Myocyte (in vitro differentiated cells): ENCODE data around the gene CASS4. TPM values are rescaled to one million over a fixed set of nuclear protein-coding genes. Genes with fewer than 3 reads are reported as not detected.
"Not testable (repeated sequence)": the region's sequence is repeated elsewhere in the genome, so short reads cannot be mapped to it uniquely, and the experiment has no call there.

Source experiments
- DNase-seq: peaks from one replicate; pipeline ENCODE4 v3.0.0-alpha.2; 2012; ENCODE audit warnings: low read depth
- total RNA-seq: library from RNA; depleted of rRNA; stranded (reverse); fragments of >200 nt; gene quantifications from 2 replicates; pipeline ENCODE4 v1.2.3, GENCODE V29; 2014

The CASS4 gene
- total RNA-seq, 1 donor from 2014 or later, result 20.9 TPM

GRCh38 chr20:56392132-56392880 is 19.8 kb upstream of the CASS4 start, which contains the start of the genes AURKA and CSTF1:
TSS of gene AURKA (minus strand) at chr20:56392215. CDS start at chr20:56388197, 4,018 bp downstream.
TSS of gene CSTF1 (plus strand) at chr20:56392645. CDS start at chr20:56395553, 2,908 bp downstream.
- DNase-seq, result peak; percentile 99

- no peak for DNase-seq
Measured at GRCh38 chr20:56392881-56393482, 19.1 kb upstream of the CASS4 start.

GRCh38 chr20:56393653-56394052 is 18.4 kb upstream of the CASS4 start:
- no peak for DNase-seq

GRCh38 chr20:56395166-56395565 is 16.9 kb upstream of the CASS4 start:
- DNase-seq, result peak; percentile 82

- peak; percentile 82 for DNase-seq
Measured at GRCh38 chr20:56400001-56400640, 11.9 kb upstream of the CASS4 start.

- no peak for DNase-seq
Measured at GRCh38 chr20:56403465-56403864, 8.6 kb upstream of the CASS4 start.

- not testable (repeated sequence) for DNase-seq
Measured at GRCh38 chr20:56405356-56405755, 6.7 kb upstream of the CASS4 start.

GRCh38 chr20:56406910-56407309 is 5.2 kb upstream of the CASS4 start:
- DNase-seq, result no peak

- DNase-seq, result no peak
Measured at GRCh38 chr20:56409521-56409920, 2.5 kb upstream of the CASS4 start.

GRCh38 chr20:56409956-56410355 is 2.1 kb upstream of the CASS4 start:
- DNase-seq, result no peak

GRCh38 chr20:56411287-56411686 is 773 bp upstream of the CASS4 start:
- DNase-seq, result not testable (repeated sequence)

- no peak for DNase-seq
Measured at GRCh38 chr20:56412473-56412790, 372 bp downstream of the CASS4 start.

- DNase-seq, result no peak
Measured at GRCh38 chr20:56412949-56413348, 889 bp downstream of the CASS4 start.

GRCh38 chr20:56414842-56415765 is 3.0 kb downstream of the CASS4 start:
- DNase-seq, result no peak

GRCh38 chr20:56417402-56417801 is 5.3 kb downstream of the CASS4 start:
- no peak for DNase-seq

GRCh38 chr20:56417911-56418310 is 5.9 kb downstream of the CASS4 start:
- no peak for DNase-seq

GRCh38 chr20:56418385-56418861 is 6.4 kb downstream of the CASS4 start:
- no peak for DNase-seq

GRCh38 chr20:56420028-56420427 is 8.0 kb downstream of the CASS4 start:
- DNase-seq, result no peak

GRCh38 chr20:56420940-56421688 is 9.1 kb downstream of the CASS4 start:
- no peak for DNase-seq

GRCh38 chr20:56422076-56422823 is 10.2 kb downstream of the CASS4 start:
- DNase-seq, result peak; percentile 86
